ENCODE measurements around the gene GRM5.

DNA sequence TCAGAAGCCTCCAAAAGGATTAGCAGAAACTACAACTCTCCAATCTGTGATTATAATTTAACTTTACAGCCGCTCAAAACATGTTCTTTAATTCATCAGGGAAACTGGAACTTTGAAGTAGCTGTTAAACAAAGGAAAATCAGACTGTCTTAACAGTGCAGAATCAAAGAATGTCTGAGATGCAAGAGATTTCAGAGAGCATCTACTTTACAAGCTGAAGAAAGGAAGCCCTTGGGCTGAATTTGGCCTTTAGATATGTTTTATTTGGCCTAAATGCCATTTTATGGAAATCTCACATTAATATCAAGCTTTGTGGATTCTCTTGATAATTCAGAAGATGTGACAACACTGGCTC, 446.7 kb downstream of the GRM5 start:
- TF ChIP-seq POLR2A (IDR thresholded peaks at IDR 0.05) = no peak
- TF ChIP-seq, protein P1, sequence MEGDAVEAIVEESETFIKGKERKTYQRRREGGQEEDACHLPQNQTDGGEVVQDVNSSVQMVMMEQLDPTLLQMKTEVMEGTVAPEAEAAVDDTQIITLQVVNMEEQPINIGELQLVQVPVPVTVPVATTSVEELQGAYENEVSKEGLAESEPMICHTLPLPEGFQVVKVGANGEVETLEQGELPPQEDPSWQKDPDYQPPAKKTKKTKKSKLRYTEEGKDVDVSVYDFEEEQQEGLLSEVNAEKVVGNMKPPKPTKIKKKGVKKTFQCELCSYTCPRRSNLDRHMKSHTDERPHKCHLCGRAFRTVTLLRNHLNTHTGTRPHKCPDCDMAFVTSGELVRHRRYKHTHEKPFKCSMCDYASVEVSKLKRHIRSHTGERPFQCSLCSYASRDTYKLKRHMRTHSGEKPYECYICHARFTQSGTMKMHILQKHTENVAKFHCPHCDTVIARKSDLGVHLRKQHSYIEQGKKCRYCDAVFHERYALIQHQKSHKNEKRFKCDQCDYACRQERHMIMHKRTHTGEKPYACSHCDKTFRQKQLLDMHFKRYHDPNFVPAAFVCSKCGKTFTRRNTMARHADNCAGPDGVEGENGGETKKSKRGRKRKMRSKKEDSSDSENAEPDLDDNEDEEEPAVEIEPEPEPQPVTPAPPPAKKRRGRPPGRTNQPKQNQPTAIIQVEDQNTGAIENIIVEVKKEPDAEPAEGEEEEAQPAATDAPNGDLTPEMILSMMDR (IDR thresholded peaks at IDR 0.05) = no peak
